A673 (cell line): Measurements from ENCODE around the gene SLU7. TPM values are rescaled to one million over a fixed set of nuclear protein-coding genes. Genes with fewer than 3 reads are reported as not detected.

Source experiments
- BruUV-seq: library from RNA; stranded (reverse); fragments of 400-500 nt; replicated peaks from 2 replicates; lab custom pipeline; 2021; lab: Mats Ljungman, UMichigan
- CTCF ChIA-PET: fragments of 300-600 bp; sonication (Branson Sonifier 250); formaldehyde crosslinking; loops from one replicate; lab custom pipeline; 2022; ENCODE audit warnings: antibody characterized with exemption; lab: Charles Lee
- POLR2A ChIA-PET: fragments of 300-600 bp; sonication (Branson Sonifier 250); formaldehyde crosslinking; loops from one replicate; lab custom pipeline; 2022; ENCODE audit warnings: antibody characterized with exemption; ENCODE audit not compliant: low non-redundant PET; lab: Charles Lee
- DNase-seq: peaks from one replicate; pipeline ENCODE4 v3.0.0-alpha.2; 2015; ENCODE audit warnings: low spot score
- H3K27ac ChIP-seq: fragments of 200-600 bp; sonication (generic); 2 replicates; pipeline ENCODE4 v1.5.1; 2016; ENCODE audit warnings: mixed run types, low read depth, mild to moderate bottlenecking, mixed read lengths, antibody characterized with exemption, low read length; ENCODE audit not compliant: poor library complexity, severe bottlenecking
- H3K27me3 ChIP-seq: fragments of 200-600 bp; sonication (generic); replicated peaks from 2 replicates; pipeline ENCODE4 v1.6.1; 2017; ENCODE audit warnings: mixed run types, low read depth, mild to moderate bottlenecking, mixed read lengths, antibody characterized with exemption, low read length; ENCODE audit not compliant: insufficient read depth, poor library complexity
- H3K36me3 ChIP-seq: fragments of 200-600 bp; sonication (generic); 2 replicates; pipeline ENCODE4 v1.6.1; 2016; ENCODE audit warnings: mixed run types, mild to moderate bottlenecking, mixed read lengths, antibody characterized with exemption, low read length; ENCODE audit not compliant: insufficient read depth, poor library complexity, severe bottlenecking
- H3K4me1 ChIP-seq: fragments of 200-600 bp; sonication (generic); 2 replicates; pipeline ENCODE4 v1.6.1; 2017; ENCODE audit warnings: mixed run types, mild to moderate bottlenecking, mixed read lengths, antibody characterized with exemption, low read length; ENCODE audit not compliant: insufficient read depth, poor library complexity, severe bottlenecking
- H3K4me3 ChIP-seq: fragments of 200-600 bp; sonication (generic); 2 replicates; pipeline ENCODE4 v1.5.1; 2016; ENCODE audit warnings: low read depth, mixed run types, mild to moderate bottlenecking, mixed read lengths, low read length; ENCODE audit not compliant: poor library complexity, severe bottlenecking
- H3K9me3 ChIP-seq: fragments of 200-600 bp; sonication (generic); 2 replicates; pipeline ENCODE4 v1.6.1; 2016; ENCODE audit warnings: mixed run types, low read depth, mild to moderate bottlenecking, mixed read lengths, antibody characterized with exemption, low read length; ENCODE audit not compliant: poor library complexity, severe bottlenecking
- EZH2 ChIP-seq: fragments of 200-600 bp; sonication (generic); IDR thresholded peaks from 2 replicates; pipeline ENCODE4 v1.6.1; 2017; ENCODE audit warnings: borderline replicate concordance, low read depth, mild to moderate bottlenecking, mixed read lengths, antibody characterized with exemption, low read length; ENCODE audit not compliant: poor library complexity, severe bottlenecking
- intact Hi-C: fragments of 100-400 bp; cut with micrococcal nuclease; formaldehyde crosslinking; loops from one replicate; pipeline ENCODE4 v1.10.0; 2022; ENCODE audit not compliant: unreplicated experiment
- total RNA-seq: library from RNA; stranded (reverse); gene quantifications from 2 replicates; pipeline ENCODE4 v1.2.3, GENCODE V29; 2021
- TF ChIP-seq, protein P1 (sequence below): fragments of 300-800, 200-600 bp; sonication (generic); conservative IDR thresholded peaks from 2 replicates; pipeline ENCODE4 v1.5.1; 2017; ENCODE audit warnings: low read depth, mild to moderate bottlenecking, antibody characterized with exemption, low read length, moderate library complexity, mixed read lengths

Gene SLU7
- total RNA-seq, 1 experiment from 2014 or later = 37.4 TPM

DNA sequence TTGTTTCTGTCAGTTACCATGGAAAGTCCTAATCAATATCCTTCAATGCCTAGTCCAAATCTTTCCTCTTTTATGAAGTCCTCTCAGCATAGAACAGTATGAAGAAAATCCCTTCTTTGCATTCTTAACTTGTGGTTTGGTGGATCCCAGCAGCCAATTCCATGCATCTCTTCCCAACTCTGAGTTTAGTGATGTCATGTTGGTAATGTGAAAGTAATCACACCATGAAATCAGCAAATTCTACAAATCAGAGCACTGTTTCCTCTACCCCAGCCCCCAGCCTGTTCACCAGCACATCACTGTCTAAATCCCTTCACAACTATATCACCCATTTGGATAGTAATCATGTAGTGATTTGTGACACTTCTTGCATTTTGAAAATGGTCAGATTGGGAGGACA is 43.7 kb downstream of the SLU7 start:
- TF ChIP-seq, protein P1, sequence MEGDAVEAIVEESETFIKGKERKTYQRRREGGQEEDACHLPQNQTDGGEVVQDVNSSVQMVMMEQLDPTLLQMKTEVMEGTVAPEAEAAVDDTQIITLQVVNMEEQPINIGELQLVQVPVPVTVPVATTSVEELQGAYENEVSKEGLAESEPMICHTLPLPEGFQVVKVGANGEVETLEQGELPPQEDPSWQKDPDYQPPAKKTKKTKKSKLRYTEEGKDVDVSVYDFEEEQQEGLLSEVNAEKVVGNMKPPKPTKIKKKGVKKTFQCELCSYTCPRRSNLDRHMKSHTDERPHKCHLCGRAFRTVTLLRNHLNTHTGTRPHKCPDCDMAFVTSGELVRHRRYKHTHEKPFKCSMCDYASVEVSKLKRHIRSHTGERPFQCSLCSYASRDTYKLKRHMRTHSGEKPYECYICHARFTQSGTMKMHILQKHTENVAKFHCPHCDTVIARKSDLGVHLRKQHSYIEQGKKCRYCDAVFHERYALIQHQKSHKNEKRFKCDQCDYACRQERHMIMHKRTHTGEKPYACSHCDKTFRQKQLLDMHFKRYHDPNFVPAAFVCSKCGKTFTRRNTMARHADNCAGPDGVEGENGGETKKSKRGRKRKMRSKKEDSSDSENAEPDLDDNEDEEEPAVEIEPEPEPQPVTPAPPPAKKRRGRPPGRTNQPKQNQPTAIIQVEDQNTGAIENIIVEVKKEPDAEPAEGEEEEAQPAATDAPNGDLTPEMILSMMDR = no peak
- TF ChIP-seq EZH2 = no peak
- no peak overlapping the region for H3K4me3 ChIP-seq
- H3K36me3 ChIP-seq = no peaks in the 10 kb centered on the region
- no peaks in the 10 kb centered on the region for H3K4me1 ChIP-seq
- DNase-seq = no peak
- H3K9me3 ChIP-seq = no peaks in the 10 kb centered on the region
- no peak overlapping the region for H3K27ac ChIP-seq
- CTCF ChIA-PET = no interaction called here
- POLR2A ChIA-PET = no interaction called here
- H3K27me3 ChIP-seq = peaks cover 10% of the 10 kb centered on the region
- intact Hi-C loops = no loop called here
- no TSS peak for BruUV-seq

DNA sequence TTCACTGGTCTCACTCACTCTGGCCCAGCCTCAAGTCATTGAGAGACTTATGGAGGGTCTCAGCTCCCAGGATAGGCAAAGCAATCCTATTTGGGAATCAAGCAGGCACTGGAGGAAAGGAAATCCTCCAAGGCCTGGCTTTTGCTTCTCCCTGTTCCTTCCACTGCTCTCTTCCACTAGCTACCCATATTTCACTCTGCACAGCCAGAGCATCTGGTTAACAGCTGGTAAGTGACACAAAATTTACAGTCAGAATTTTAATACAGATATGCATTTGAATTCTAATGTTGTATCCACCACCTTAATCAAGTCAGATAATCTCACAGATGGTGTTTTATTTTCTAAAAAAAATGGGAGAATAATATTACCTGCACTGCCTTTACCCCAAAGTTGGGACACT is 47.6 kb downstream of the SLU7 start:
- H3K9me3 ChIP-seq = no peaks in the 10 kb centered on the region
- peaks cover 18% of the 10 kb centered on the region for H3K27me3 ChIP-seq
- TF ChIP-seq, protein P1 = no peak
- no peak for TF ChIP-seq EZH2
- no TSS peak for BruUV-seq
- H3K4me1 ChIP-seq = no peaks in the 10 kb centered on the region
- ChIA-PET POLR2A (no interaction called here), CTCF (no interaction called here)
- H3K36me3 ChIP-seq = no peaks in the 10 kb centered on the region
- DNase-seq = no peak
- intact Hi-C loops = no loop called here
- H3K27ac ChIP-seq = no peak overlapping the region
- no peak overlapping the region for H3K4me3 ChIP-seq

DNA sequence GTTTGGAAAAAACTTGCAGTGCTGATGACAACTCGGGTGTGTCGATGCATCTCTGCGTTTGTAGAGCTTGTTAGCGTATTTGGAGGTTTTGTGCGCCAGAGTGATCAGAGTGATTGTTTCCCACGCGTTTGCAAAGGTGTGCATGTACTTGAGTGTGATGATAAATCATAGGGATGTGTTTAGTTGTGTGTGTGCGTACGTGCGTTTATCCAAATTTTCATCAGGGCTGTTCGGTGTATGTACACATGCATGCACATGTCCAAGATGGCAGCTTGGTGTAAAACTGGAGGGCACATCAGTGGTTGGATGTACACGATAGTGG is 48.2 kb downstream of the SLU7 start:
- no peak for DNase-seq
- POLR2A ChIA-PET = no interaction called here
- no peaks in the 10 kb centered on the region for H3K4me1 ChIP-seq
- peaks cover 15% of the 10 kb centered on the region for H3K27me3 ChIP-seq
- CTCF ChIA-PET = no interaction called here
- no peak overlapping the region for H3K27ac ChIP-seq
- H3K9me3 ChIP-seq = no peaks in the 10 kb centered on the region
- no peaks in the 10 kb centered on the region for H3K36me3 ChIP-seq
- intact Hi-C loops = no loop called here
- H3K4me3 ChIP-seq = peak overlapping the region; percentile 47
- TF ChIP-seq EZH2 = peak; percentile 26
- TF ChIP-seq, protein P1 = no peak
- BruUV-seq = no TSS peak
